Smooth muscle cell (in vitro differentiated cells): ENCODE data around the gene CLEC5A. TPM values are rescaled to one million over a fixed set of nuclear protein-coding genes. Genes with fewer than 3 reads are reported as not detected.

Experiments used
- DNase-seq: peaks from one replicate; lab custom pipeline; 2025; ENCODE audit not compliant: unreplicated experiment; lab: John Stamatoyannopoulos, UW
- H2AFZ ChIP-seq: fragments of 200-600 bp; sonication (generic); 2 replicates; pipeline ENCODE4 v1.6.0; 2016; ENCODE audit warnings: antibody characterized with exemption, low read depth, mild to moderate bottlenecking
- H3F3A ChIP-seq: fragments of 200-600 bp; sonication (generic); 2 replicates; pipeline ENCODE4 v1.6.0; 2017; ENCODE audit warnings: antibody characterized with exemption, low read depth
- H3K27ac ChIP-seq: fragments of 200-600 bp; sonication (generic); 2 replicates; pipeline ENCODE4 v1.5.1; 2016; ENCODE audit warnings: low read depth, mild to moderate bottlenecking
- H3K27me3 ChIP-seq: fragments of 200-600 bp; sonication (generic); 2 replicates; pipeline ENCODE4 v1.6.1; 2016; ENCODE audit warnings: low read depth, mild to moderate bottlenecking
- H3K36me3 ChIP-seq: fragments of 200-600 bp; sonication (generic); 2 replicates; pipeline ENCODE4 v1.5.1; 2016; ENCODE audit warnings: low read depth
- H3K4me1 ChIP-seq: fragments of 200-600 bp; sonication (generic); 2 replicates; pipeline ENCODE4 v1.5.1; 2016; ENCODE audit warnings: low read depth
- H3K4me2 ChIP-seq: fragments of 200-600 bp; sonication (generic); 2 replicates; pipeline ENCODE4 v1.6.0; 2016; ENCODE audit warnings: mild to moderate bottlenecking
- H3K4me3 ChIP-seq: fragments of 200-600 bp; sonication (generic); 2 replicates; pipeline ENCODE4 v1.5.1; 2016; ENCODE audit warnings: mild to moderate bottlenecking
- H3K79me2 ChIP-seq: fragments of 200-600 bp; sonication (generic); 2 replicates; pipeline ENCODE4 v1.6.0; 2016; ENCODE audit warnings: low read depth, mild to moderate bottlenecking
- H3K9ac ChIP-seq: fragments of 200-600 bp; sonication (generic); 2 replicates; pipeline ENCODE4 v1.6.0; 2016; ENCODE audit warnings: low read depth
- H3K9me3 ChIP-seq: fragments of 200-600 bp; sonication (generic); replicated peaks from 2 replicates; pipeline ENCODE4 v1.5.1; 2016; ENCODE audit warnings: low read depth
- H4K20me1 ChIP-seq: fragments of 200-600 bp; sonication (generic); 2 replicates; pipeline ENCODE4 v1.6.0; 2016; ENCODE audit warnings: low read depth
- WGBS: methylation state at CpG from one replicate; pipeline ENCODE4 v1.1.7; 2016; ENCODE audit warnings: low lambda C conversion rate; 5-methylcytosine and 5-hydroxymethylcytosine counted together
- polyA plus RNA-seq: library from polyadenylated mRNA; unstranded; fragments of >200 nt; fragmentation: Nextera tagmentation; extraction: Ambion mirVana; gene quantifications from 2 replicates; pipeline ENCODE4 v1.2.1, GENCODE V29; 2016
- total RNA-seq: library from RNA; depleted of rRNA; stranded (reverse); fragments of >200 nt; gene quantifications from 2 replicates; pipeline ENCODE4 v1.2.3, GENCODE V29; 2014
- TF ChIP-seq, protein P1 (sequence below): fragments of 200-600 bp; sonication (generic); IDR thresholded peaks from 2 replicates; pipeline ENCODE4 v1.5.1; 2017; ENCODE audit warnings: borderline replicate concordance, mild to moderate bottlenecking, antibody characterized with exemption; ENCODE audit not compliant: insufficient read depth, poor library complexity, severe bottlenecking

The CLEC5A gene
- total and polyA plus RNA-seq, 2 experiments from 2014 or later = not detected

DNA sequence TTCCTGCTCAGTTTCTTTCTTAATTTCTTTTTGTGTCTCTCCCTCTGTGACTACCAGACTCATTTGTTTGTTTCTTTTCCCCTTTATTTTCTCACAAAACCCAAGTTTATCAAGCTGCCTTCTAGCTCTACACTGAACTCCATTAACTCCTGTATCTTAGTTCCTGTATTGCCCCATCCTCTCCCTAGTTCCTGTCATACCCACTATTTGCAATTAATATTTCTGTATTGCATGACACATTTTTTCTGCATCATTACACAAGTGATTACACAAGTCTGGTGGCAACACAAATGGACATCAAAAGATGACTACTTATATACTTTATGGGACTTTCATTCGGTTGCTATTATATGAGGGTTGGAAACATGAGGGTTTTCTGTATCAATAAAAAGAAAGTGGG, 57.5 kb downstream of the CLEC5A start:
- H4K20me1 ChIP-seq = no peaks in the 10 kb centered on the region
- no peak overlapping the region for H3K4me2 ChIP-seq
- H3K4me3 ChIP-seq = no peak overlapping the region
- no peak for DNase-seq
- H3K79me2 ChIP-seq = no peaks in the 10 kb centered on the region
- no peak overlapping the region for H3K27ac ChIP-seq
- H3K9me3 ChIP-seq = no peaks in the 10 kb centered on the region
- TF ChIP-seq, protein P1, sequence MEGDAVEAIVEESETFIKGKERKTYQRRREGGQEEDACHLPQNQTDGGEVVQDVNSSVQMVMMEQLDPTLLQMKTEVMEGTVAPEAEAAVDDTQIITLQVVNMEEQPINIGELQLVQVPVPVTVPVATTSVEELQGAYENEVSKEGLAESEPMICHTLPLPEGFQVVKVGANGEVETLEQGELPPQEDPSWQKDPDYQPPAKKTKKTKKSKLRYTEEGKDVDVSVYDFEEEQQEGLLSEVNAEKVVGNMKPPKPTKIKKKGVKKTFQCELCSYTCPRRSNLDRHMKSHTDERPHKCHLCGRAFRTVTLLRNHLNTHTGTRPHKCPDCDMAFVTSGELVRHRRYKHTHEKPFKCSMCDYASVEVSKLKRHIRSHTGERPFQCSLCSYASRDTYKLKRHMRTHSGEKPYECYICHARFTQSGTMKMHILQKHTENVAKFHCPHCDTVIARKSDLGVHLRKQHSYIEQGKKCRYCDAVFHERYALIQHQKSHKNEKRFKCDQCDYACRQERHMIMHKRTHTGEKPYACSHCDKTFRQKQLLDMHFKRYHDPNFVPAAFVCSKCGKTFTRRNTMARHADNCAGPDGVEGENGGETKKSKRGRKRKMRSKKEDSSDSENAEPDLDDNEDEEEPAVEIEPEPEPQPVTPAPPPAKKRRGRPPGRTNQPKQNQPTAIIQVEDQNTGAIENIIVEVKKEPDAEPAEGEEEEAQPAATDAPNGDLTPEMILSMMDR = no peak
- H2AFZ ChIP-seq = no peak overlapping the region
- H3K27me3 ChIP-seq = no peaks in the 10 kb centered on the region
- no peaks in the 10 kb centered on the region for H3F3A ChIP-seq
- no peak overlapping the region for H3K9ac ChIP-seq
- WGBS = 93% methylated on average over 1 of the region's 1 CpG
- no peaks in the 10 kb centered on the region for H3K4me1 ChIP-seq
- H3K36me3 ChIP-seq = no peaks in the 10 kb centered on the region

DNA sequence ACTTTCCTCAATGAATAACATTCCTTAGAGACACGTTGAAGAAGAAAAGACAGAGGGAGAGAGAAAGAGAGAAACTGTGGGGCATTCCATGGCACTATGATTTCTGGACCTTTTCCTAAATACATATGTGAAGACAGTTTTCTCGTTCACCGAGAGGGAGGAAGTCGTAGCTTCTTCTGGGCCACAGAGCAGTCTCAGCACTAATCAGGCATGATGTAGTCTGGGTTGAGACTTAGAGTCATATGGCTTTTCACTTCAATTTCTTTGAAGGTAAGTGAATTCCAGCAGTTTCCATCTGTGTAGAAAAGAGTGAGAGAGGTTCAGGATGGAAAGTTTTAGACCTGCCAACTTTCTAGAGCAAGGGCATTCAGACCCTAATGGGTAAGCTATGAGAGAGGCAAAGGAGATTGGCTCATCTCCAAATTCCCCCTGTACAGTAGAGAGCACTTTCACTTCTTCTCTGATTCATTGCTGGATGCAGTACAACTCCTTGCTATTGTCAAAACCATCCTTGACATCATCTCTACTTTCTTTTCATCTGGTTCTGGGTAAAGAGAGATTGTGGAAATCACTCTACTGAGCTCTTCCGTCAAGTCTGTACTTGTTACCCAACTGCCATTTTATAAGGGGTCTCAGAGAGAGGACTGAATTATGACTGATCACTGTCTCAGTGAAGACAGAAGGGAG, 62.1 kb downstream of the CLEC5A start:
- Histone ChIP-seq H3K27me3 (no peaks in the 10 kb centered on the region), H4K20me1 (no peaks in the 10 kb centered on the region), H3K4me1 (no peaks in the 10 kb centered on the region), H2AFZ (no peak overlapping the region), H3K9ac (no peak overlapping the region), H3K4me3 (no peak overlapping the region), H3K36me3 (no peaks in the 10 kb centered on the region), H3K4me2 (no peak overlapping the region), H3K27ac (no peak overlapping the region), H3K9me3 (no peaks in the 10 kb centered on the region), H3F3A (no peaks in the 10 kb centered on the region), H3K79me2 (no peaks in the 10 kb centered on the region)
- TF ChIP-seq, protein P1 = no peak
- DNase-seq = no peak
- WGBS = 87% methylated on average over 5 of the region's 5 CpGs

DNA sequence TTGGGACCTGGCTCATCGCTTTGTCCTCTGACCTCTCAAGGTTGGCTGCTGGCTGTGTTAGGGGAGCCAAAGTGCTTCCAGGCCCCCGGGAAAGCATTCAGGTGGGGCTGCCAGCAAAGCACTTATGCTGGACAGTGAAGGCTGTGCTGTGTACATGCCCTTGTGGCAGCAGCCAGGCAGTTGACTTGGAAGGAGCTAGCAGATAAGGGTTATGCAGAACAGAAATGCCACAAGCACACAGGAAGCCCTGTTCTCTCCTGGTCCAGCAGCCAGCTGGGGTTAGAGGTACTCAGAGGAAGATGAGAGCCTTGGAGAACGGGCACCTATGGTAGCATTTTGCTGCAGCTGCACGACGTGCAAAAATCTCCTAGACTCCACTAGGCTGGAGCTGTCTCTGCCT, 65.8 kb downstream of the CLEC5A start:
- no peak overlapping the region for H3K27ac ChIP-seq
- no peaks in the 10 kb centered on the region for H3K4me1 ChIP-seq
- H3F3A ChIP-seq = no peaks in the 10 kb centered on the region
- H4K20me1 ChIP-seq = no peaks in the 10 kb centered on the region
- no peak overlapping the region for H3K4me2 ChIP-seq
- H3K27me3 ChIP-seq = no peaks in the 10 kb centered on the region
- 72% methylated on average over 5 of the region's 5 CpGs for WGBS
- no peak overlapping the region for H3K4me3 ChIP-seq
- H3K9ac ChIP-seq = no peak overlapping the region
- H2AFZ ChIP-seq = no peak overlapping the region
- TF ChIP-seq, protein P1 = no peak
- H3K79me2 ChIP-seq = no peaks in the 10 kb centered on the region
- no peaks in the 10 kb centered on the region for H3K36me3 ChIP-seq
- DNase-seq = no peak
- no peaks in the 10 kb centered on the region for H3K9me3 ChIP-seq

DNA sequence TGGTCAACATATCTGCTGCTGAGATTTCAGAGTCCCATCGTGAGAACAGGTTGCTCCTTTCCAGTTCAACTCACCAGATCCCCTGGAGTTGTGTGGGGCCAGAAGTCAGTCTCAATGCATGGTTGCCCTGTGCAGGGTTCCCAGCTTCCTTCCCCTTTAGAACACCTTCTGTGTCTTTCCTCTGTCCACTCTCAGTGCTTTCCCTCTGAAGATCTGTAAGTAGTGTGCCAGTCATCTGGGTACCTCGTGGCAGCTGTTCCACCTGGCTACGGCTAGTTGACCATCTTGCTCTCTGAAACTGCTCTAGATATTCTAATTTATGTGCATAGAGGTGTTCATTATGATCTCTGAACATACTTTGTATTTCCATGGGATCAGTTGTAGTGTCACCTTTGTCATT, 69.4 kb downstream of the CLEC5A start:
- 97% methylated on average over 3 of the region's 3 CpGs for WGBS
- Histone ChIP-seq H3K4me1 (no peaks in the 10 kb centered on the region), H4K20me1 (no peaks in the 10 kb centered on the region), H3K27me3 (no peaks in the 10 kb centered on the region), H3K79me2 (no peaks in the 10 kb centered on the region), H3K9ac (no peak overlapping the region), H3K4me3 (no peak overlapping the region), H3K27ac (no peak overlapping the region), H3K4me2 (no peak overlapping the region), H3K9me3 (no peaks in the 10 kb centered on the region), H3F3A (no peaks in the 10 kb centered on the region), H3K36me3 (no peaks in the 10 kb centered on the region), H2AFZ (no peak overlapping the region)
- no peak for DNase-seq
- TF ChIP-seq, protein P1 = no peak
